Epithelial cell of esophagus (primary cell): ENCODE data around the gene ZNF780B.
"Not testable (repeated sequence)": the region's sequence is repeated elsewhere in the genome, so short reads cannot be mapped to it uniquely, and the experiment has no call there.

Experiments
- DNase-seq: peaks from one replicate; pipeline ENCODE4 v3.0.0; 2010; ENCODE audit warnings: low read depth
- H3K4me3 ChIP-seq: 2 replicates; pipeline ENCODE4 v1.5.1; 2011; ENCODE audit warnings: mild to moderate bottlenecking, low read length, control low read depth
- CTCF ChIP-seq: IDR thresholded peaks from 2 replicates; pipeline ENCODE4 v1.5.1; 2011; ENCODE audit warnings: low read depth, mild to moderate bottlenecking, low read length, control low read depth, inconsistent platforms; ENCODE audit not compliant: insufficient read depth; ENCODE audit errors: missing control alignments

The ZNF780B gene

GRCh38 chr19:40053491-40053890 lies 2.5 kb downstream of the ZNF780B start:
- no peak for TF ChIP-seq CTCF
- DNase-seq: no peak
- no peak overlapping the region for H3K4me3 ChIP-seq

GRCh38 chr19:40041718-40042117 lies 14.3 kb downstream of the ZNF780B start:
- not testable (repeated sequence) for DNase-seq, H3K4me3 ChIP-seq

- not testable (repeated sequence) for DNase-seq, H3K4me3 ChIP-seq
Measured at GRCh38 chr19:40038047-40038446, 18.0 kb downstream of the ZNF780B start.

- DNase-seq: no peak
- H3K4me3 ChIP-seq: no peak overlapping the region
- TF ChIP-seq CTCF: no peak
Measured at GRCh38 chr19:40035996-40036395, 20.0 kb downstream of the ZNF780B start.

- no peak overlapping the region for H3K4me3 ChIP-seq
- DNase-seq: no peak
- no peak for TF ChIP-seq CTCF
Measured at GRCh38 chr19:40033989-40034560, 22.0 kb downstream of the ZNF780B start.

GRCh38 chr19:40026597-40026970 lies 29.4 kb downstream of the ZNF780B start:
- DNase-seq: no peak
- no peak overlapping the region for H3K4me3 ChIP-seq
- TF ChIP-seq CTCF: no peak

GRCh38 chr19:40025938-40026596 lies 30.0 kb downstream of the ZNF780B start:
- no peak overlapping the region for H3K4me3 ChIP-seq
- no peak for TF ChIP-seq CTCF
- no peak for DNase-seq

- no peak overlapping the region for H3K4me3 ChIP-seq
- DNase-seq: no peak
- TF ChIP-seq CTCF: no peak
Measured at GRCh38 chr19:40023969-40024368, 32.1 kb downstream of the ZNF780B start.
